HG03354 (cell line): ENCODE results near the gene PPP2R5C.
"Not testable (repeated sequence)": the region's sequence is repeated elsewhere in the genome, so short reads cannot be mapped to it uniquely, and the experiment has no call there.

Experiments
- ATAC-seq: cut with Tn5 transposase; IDR thresholded peaks from one replicate; pipeline ENCODE4 v1.9.1; 2021; ENCODE audit warnings: mild to moderate bottlenecking; ENCODE audit not compliant: unreplicated experiment, poor library complexity, severe bottlenecking

The PPP2R5C gene

DNA sequence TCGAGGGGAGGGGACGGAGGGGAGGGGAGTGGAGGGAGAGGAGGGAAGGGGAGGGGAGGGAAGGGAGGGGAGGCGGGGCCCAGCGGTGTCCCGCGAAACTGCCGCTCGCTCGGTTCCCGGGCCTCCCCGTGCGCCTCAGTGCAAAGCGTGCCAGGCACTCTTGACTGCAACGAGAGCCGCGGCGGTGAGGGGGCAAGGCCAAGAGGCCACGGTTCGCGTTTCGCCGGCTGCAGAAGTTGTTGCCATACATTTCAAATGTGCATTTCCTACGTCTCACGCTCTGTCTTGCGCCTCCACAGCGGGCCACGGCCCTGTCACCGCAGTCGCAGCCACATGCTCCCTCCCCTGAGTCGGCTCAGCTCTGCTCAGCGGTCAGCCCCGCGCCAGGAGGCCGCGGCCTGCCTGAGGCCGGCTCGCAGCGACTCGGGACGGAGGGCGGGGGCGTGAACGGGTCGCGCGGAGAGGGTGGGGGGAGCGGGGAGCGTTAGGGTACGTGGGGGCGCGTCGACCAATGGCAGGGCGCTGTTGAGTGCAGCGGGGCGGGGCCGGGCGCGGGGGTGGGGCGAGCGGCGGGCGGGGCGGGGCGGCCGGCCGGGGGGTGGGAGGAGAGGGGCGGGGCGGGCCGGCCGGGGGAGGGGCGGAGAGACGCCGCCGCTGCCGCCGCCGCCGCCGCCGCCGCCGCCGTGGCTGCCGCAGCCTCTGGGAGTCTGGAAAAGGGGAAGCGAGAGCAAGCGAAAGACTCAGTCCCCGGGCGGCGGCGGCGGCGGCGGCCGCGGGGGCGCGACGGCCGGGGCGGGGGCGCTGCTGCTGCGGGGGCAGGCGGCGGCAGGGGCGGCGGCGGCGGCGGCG lies at the start of gene PPP2R5C:
TSS of gene PPP2R5C (plus strand) at position 678 of the 849 bp plus-strand sequence. CDS start 185 bp downstream, outside the sequence.
- peak; percentile 62 for ATAC-seq

DNA sequence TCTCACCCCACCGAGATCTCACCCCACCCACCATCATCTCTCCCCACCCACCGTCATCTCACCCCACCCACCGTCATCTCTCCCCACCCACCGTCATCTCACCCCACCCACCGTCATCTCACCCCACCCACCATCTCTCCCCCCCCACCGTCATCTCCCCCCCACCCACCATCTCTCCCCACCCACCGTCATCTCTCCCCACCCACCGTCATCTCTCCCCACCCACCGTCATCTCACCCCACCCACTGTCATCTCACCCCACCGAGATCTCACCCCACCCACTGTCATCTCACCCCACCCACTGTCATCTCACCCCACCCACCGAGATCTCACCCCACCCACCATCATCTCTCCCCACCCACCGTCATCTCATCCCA lies 49.7 kb upstream of the PPP2R5C start:
- ATAC-seq: not testable (repeated sequence)

DNA sequence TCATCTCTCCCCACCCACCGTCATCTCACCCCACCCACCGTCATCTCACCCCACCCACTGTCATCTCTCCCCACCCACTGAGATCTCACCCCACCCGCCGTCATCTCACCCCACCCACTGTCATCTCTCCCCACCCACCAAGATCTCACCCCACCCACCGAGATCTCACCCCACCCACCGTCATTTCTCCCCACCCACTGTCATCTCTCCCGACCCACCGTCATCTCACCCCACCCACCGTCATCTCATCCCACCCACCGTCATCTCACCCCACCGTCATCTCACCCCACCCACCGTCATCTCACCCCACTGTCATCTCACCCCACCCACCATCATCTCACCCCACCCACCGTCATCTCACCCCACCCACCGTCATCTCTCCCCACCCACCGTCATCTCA lies 49.2 kb upstream of the PPP2R5C start:
- ATAC-seq: not testable (repeated sequence)

DNA sequence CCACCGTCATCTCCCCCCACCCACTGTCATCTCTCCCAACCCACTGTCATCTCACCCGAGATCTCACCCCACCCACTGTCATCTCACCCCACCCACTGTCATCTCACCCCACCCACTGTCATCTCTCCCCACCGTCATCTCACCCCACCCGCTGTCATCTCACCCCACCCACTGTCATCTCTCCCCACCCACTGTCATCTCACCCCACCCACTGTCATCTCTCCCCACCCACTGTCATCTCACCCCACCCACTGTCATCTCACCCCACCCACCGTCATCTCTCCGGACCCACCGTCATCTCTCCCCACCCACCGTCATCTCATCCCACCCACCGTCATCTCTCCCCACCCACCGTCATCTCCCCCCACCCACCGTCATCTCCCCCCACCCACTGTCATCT lies 48.4 kb upstream of the PPP2R5C start:
- ATAC-seq: not testable (repeated sequence)

DNA sequence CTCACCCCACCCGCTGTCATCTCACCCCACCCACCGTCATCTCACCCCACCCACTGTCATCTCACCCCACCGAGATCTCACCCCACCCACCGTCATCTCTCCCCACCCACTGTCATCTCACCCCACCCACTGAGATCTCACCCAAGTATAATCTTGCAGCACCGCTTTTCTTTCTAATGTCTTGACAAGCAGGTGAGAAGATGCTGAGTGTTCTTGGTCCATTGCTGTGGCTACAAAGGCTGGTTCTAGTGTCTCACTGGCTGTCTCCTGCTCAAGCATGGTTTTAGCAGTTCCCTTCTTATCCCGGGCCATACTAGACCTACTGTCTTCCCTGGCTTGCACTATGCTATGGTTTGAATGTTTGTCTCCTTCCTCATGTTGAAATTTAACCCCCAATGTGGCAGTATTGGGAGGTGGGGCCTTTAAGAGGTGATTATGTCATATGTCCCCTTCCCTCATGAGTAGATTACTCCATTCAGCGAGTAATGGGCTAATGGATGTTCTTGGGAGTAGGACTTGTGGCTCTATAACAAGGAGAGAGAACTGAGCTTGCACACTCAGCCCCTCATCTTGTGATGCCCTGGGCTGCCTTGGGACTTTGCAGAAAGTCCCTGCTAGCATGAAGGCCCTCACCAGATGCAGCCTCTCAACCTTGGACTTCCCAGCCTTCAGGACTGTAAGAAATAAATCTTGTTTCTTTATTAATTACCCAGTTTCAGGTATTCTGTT lies 47.7 kb upstream of the PPP2R5C start:
- no peak for ATAC-seq

DNA sequence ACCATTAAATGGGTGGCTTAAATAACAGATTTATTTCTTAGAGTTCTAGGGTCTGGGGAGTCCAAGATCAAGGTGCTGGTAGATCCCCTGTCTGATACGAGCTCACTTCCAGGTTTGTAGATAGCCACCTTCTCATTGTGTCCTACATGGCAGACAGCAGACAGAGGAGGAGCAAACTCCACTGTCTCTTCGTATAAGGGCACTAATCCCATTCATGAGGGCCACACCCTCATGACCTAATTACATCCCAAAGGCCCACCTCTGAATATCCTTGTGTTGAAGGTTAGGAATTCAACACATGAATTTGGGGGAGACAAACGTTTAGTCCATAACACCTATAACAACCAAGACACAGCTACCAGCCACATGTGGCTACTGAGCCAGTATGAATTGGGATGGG lies 47.1 kb upstream of the PPP2R5C start:
- ATAC-seq: no peak

DNA sequence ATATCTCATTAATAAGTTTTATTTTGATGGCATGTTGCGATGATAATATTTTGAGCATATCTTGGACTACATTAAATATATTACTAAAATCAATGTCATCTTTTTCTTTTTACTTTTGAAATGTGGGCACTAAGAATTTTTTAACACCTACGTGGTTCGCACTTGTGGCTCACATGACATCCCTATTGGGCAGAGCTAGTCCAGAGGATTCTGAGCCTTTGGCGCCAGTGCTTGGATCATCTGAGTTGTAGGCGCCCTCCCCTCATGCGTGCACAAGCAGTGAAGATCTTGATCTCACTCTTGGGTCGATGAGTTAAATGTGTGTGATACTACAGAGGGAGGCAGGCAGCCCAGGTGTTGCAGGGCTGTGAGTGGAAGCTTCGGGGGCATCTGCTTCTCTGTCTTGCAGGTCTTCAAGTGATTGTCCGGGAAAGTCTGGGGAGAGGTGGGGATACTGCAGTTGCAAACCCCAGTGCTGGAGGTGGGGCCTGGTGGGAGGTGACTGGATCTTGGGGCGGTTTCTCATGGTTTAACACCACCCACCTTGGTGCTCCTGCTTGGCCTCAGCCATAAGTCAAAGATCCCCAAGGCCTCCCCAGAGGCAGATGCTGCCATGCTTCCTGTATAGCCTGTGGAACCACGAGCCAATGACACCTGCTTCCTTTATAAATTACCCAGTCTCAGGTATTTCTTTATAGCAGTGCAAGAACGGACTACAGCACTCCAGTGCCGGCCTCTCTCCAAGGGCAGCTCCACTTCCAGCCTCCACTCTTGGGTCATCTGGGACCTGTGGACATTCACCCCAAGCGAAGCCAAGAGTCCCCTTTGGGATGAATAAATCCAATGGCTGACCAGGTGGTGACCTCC lies 46.1 kb upstream of the PPP2R5C start:
- no peak for ATAC-seq

DNA sequence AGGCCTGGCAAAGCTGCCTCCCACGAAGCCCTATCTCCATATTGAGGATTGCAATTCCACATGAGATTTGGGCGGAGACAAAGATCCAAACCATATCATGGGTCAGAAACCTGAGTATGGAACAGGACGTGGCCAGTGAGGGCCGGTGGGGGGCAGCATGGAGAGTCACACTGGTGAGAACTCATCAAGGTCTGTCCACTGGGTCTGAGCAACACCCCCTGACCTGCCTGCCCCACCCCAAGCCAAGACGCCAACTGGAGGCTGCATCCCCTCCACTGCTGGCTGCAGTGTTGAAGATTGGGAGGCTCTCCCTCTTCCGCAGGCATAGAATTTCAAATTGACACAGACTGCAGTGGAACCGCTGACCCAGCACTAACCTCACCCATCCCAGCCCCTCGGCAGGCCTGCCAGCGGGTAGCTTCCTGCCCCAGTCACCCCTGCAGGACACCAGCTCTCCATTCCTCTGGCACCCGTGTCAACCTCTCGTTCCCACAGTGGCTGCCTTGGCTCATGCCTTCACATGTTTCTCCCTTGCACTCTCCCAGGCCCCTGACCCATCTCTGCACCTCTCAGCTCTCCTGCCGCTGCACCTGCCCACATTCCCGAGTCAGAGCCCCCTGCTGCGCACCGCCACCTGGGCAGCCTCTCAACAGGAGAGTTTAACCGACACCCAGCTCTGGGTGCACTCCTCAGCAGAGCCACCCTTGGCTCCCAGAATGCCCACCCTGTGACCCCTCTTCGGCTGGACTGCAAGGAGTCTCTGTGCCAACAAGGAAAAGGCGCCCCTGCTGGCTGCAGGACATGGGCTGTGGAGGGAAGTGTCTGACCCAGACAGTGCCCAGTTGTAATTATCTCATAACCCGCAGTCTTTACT lies 45.2 kb upstream of the PPP2R5C start:
- no peak for ATAC-seq

DNA sequence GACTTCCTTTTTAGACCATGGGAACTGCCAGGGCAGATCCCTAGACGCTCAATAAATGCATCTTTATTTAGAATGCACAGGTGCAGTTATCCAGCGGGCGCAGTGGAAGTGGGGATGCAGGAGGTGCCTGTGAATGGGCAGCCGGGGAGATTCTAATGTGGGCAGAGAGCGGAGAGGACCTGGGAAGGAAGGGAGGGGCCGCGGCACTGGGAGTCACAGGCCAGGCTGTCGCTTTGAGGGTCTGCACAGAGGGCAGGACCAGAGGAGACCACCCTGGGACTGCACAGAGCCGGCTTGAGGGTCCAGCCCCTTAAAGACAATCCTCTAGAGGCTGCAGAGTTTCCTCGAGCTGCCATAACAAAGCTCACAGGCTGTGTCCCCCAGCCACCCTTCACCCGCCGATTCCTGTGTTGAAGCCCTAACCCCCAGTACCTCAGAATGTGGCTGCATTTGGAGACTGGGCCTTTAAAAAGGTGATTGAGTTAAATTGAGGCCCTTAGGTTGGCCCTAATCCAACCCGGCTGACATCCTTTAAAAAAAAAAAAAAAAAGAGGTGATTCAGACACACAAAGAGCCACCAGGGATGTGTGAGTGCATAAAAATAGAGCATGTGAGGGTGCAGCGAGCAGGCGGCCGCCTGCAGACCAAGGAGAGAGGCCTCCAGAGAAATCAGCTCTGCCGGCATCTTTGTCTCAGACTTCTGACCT lies 44.4 kb upstream of the PPP2R5C start:
- ATAC-seq: no peak

DNA sequence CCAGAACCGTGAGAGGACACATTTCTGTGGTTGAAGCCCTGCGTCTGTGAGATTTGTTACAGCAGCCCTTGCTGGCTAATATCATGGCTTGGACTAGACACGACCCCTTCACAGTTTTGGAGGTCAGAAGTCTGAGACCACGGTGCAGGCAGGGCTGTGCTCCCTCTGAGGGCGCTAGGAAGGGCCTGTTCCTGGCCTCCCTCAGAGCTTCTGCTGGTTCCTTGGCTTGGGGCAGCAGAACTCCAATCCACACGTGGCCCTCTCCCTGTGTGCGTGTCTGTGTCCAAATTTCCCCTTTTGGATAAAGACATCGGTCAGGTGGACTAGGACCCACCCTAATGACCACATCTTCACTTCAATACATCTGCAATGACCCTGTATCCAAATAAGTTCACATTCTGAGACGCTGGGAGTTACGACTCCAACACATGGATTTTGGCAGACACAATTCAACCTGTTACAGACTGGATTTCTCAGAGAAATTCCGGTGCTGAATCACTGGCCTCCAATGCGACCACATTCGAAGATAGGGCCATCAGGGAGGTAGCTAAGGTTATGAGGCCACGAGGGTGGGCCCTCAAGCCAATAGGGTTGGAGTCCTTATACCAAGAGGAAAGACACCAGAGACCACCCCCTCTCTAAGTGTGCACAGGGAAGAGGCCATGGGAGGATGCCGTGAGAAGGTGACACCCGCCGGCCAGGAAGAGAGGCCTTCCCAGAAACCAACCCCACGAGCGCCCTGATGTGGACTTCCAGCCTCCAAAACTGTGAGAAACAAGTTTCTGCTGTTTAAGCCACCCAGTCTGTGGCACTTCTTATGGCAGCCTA lies 43.6 kb upstream of the PPP2R5C start:
- ATAC-seq: no peak

DNA sequence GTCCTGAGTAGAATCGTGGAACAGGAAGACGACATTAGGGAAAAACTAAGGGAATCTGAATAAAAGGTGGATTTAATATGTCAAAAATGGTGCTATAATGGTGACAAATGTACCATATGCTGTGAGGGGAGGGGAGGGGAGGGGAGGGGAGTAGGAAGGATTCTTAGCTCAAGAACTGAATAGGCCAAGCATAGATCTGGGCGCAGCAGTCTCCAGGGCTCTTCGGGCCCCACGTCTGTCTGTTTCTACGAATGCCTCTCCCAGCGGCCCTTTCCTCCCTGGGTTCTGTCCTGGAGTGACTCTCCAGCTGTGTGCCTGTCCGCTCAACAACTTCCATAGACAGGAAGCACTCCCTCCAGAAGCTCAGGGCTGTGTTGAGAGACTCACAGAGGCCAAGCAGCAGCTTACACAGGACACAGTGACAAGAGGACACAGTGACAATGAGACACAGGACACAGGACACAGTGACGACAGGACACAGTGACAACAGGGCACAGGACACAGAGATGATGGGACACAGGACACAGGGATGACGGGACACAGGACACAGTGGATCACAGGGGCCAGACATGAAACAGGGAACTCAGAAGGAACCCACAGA lies 42.4 kb upstream of the PPP2R5C start:
- no peak for ATAC-seq

DNA sequence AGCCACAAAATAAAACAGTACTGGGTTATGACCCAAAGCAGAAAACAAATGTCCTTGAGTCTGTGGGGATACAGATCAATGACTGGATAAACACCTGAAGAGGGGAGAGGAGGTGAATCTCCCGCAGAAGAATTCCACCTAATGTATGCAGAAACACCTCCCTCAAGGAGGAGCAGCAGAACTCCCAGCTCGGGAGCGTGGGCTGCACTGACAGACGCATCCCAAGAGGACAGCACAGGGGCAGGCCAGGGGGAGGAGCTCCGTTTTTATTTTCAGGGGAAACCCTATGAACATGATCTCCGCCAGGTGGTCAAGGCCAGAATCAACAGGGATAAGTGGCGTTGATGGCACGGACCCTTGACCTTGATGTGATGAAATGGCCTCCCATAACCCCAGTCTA lies 41.8 kb upstream of the PPP2R5C start:
- ATAC-seq: no peak

DNA sequence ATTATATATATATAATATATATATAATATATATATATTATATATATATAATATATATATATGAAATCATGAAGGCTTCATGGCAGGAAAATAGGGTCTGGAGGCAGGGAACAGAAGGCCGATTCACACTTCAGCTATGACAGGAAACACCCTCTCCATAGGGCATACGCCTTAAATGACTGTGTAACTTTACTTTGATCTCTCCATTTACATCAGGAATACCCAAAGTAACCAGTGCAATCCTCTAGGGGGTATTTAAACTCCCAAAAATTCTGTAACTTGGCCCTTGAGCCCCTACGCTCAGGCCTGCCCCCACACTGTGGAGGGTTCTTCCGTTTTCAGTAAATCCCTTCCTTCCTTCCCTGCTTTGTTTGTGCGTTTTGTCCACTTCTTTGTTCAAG lies 40.4 kb upstream of the PPP2R5C start:
- no peak for ATAC-seq

DNA sequence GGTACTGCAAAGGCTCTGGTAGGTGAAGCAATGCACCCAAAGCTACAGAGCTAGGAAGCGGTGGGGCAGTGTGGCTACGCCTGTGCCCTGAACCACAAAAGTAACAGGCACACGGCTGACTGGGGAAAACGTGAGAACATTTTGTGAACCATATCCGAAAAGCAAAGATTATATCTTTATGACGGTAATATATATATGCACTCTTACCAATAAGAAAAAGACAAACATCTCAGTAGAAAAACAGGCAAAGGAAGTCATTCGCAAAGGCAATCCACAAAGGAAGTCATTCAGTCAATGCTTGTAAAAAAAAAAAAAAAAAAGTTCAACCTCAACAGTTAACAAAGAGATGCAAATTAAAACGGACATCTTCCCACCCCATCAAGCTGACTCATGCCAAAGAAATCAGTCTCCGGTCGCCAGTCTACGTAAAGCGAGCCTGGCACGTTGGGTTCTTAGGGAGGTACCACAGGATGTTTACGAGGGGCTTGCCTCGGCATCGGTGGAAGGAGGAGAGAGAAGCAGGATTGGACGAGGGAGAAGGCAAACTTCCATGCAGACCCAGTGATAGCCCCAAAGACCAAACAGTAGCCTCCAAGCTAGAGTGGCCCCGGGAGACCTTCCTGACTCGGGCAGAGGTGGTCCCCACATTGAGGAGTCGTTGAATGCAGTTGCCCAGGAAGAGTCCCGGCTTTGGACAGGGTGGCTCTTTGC lies 39.4 kb upstream of the PPP2R5C start:
- peak; percentile 72 for ATAC-seq

DNA sequence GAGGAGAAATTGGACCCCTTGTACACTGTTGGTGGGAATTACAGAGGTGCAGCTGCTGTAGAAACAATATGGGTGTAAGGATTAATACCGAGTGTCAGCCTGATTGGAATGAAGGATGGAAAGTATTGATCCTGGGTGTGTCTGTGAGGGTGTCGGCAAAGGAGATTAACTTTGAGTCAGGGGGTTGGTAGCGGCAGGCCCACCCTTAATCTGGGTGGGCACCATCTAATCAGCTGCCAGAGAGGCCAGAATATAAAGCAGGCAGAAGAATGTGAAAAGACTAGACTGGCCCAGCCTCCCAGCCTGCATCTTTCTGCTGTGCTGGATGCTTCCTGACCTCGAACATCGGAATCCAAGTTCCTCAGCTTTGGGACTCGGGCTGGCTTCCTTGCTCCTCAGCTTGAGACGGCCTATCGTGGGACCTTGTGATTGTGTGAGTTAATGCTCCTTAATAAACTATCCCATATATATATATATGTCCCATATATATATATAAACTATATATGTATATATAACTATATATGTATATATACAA lies 38.4 kb upstream of the PPP2R5C start:
- ATAC-seq: no peak

DNA sequence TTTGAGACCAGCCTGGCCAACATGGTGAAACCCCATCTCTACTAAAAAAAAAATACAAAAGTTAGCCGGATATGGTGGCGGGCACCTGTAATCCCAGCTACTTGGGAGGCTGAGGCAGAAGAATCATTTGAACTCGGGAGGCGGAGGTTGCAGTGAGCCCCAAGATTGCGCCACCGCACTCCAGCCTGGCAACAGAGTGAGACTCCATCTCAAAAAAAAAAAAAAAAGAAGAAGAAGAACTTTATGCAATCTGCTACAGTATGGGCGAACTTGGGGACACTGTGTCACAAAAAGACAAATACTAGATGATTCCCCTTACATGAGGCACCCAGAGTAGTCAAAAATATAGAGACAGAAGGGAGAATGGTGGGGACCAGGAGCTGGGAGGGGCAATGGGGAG lies 35.9 kb upstream of the PPP2R5C start:
- not testable (repeated sequence) for ATAC-seq
